Neural progenitor cell (in vitro differentiated cells): ENCODE results near the gene RNF157. TPM values are rescaled to one million over a fixed set of nuclear protein-coding genes. Genes with fewer than 3 reads are reported as not detected.
"Not testable (repeated sequence)": the region's sequence is repeated elsewhere in the genome, so short reads cannot be mapped to it uniquely, and the experiment has no call there.

ENCODE experiments used
- DNase-seq: peaks from one replicate; pipeline ENCODE4 v3.0.0-alpha.2; 2016; ENCODE audit warnings: low spot score
- H2AFZ ChIP-seq: fragments of 200-600 bp; sonication (generic); replicated peaks from 2 replicates; pipeline ENCODE4 v1.6.1; 2016; ENCODE audit warnings: antibody characterized with exemption
- H3F3A ChIP-seq: fragments of 200-600 bp; sonication (generic); 2 replicates; pipeline ENCODE4 v1.6.1; 2016; ENCODE audit warnings: antibody characterized with exemption, low read depth
- H3K27ac ChIP-seq: fragments of 200-600 bp; sonication (generic); 2 replicates; pipeline ENCODE4 v1.5.1; 2016; ENCODE audit warnings: mild to moderate bottlenecking
- H3K27me3 ChIP-seq: fragments of 200-600 bp; sonication (generic); 2 replicates; pipeline ENCODE4 v1.6.1; 2016; ENCODE audit warnings: mild to moderate bottlenecking, moderate library complexity
- H3K36me3 ChIP-seq: fragments of 200-600 bp; sonication (generic); 2 replicates; pipeline ENCODE4 v1.5.1; 2016
- H3K4me1 ChIP-seq: fragments of 200-600 bp; sonication (generic); 2 replicates; pipeline ENCODE4 v1.6.1; 2016; ENCODE audit warnings: mixed run types
- H3K4me2 ChIP-seq: fragments of 200-600 bp; sonication (generic); 2 replicates; pipeline ENCODE4 v1.6.1; 2016
- H3K4me3 ChIP-seq: fragments of 200-600 bp; sonication (generic); 2 replicates; pipeline ENCODE4 v1.5.1; 2016
- H3K79me2 ChIP-seq: fragments of 200-600 bp; sonication (generic); 2 replicates; pipeline ENCODE4 v1.6.1; 2016; ENCODE audit warnings: low read depth
- H3K9ac ChIP-seq: fragments of 200-600 bp; sonication (generic); 2 replicates; pipeline ENCODE4 v1.6.1; 2016
- H3K9me3 ChIP-seq: fragments of 200-600 bp; sonication (generic); 2 replicates; pipeline ENCODE4 v1.5.1; 2016; ENCODE audit warnings: low read depth
- H4K20me1 ChIP-seq: fragments of 200-600 bp; sonication (generic); 2 replicates; pipeline ENCODE4 v1.6.1; 2016; ENCODE audit warnings: low read depth
- H3K27ac Mint-ChIP-seq: 3 replicates; pipeline ENCODE4 v1.8.0; 2021; ENCODE audit warnings: mixed read lengths
- H3K27me3 Mint-ChIP-seq: 2 replicates; pipeline ENCODE4 v1.8.0; 2022; ENCODE audit warnings: low read depth, mild to moderate bottlenecking, inconsistent platforms, moderate library complexity, mixed read lengths; ENCODE audit not compliant: insufficient read depth
- H3K36me3 Mint-ChIP-seq: 3 replicates; pipeline ENCODE4 v1.8.0; 2021; ENCODE audit warnings: mixed read lengths
- H3K4me1 Mint-ChIP-seq: 3 replicates; pipeline ENCODE4 v1.8.0; 2021; ENCODE audit warnings: mixed read lengths
- H3K4me3 Mint-ChIP-seq: 3 replicates; pipeline ENCODE4 v1.8.0; 2021; ENCODE audit warnings: mild to moderate bottlenecking, moderate library complexity, mixed read lengths
- H3K9me3 Mint-ChIP-seq: 3 replicates; pipeline ENCODE4 v1.8.0; 2020; ENCODE audit warnings: mixed read lengths
- EZH2 ChIP-seq: fragments of 200-600 bp; sonication (generic); IDR thresholded peaks from 2 replicates; pipeline ENCODE4 v1.6.1; 2017; ENCODE audit warnings: antibody characterized with exemption, mild to moderate bottlenecking, moderate library complexity
- EZH2phosphoT487 ChIP-seq: fragments of 200-600 bp; sonication (generic); IDR thresholded peaks from 2 replicates; pipeline ENCODE4 v1.6.1; 2017; ENCODE audit warnings: antibody characterized with exemption
- total RNA-seq: library from RNA; depleted of rRNA; stranded (reverse); fragments of >200 nt; gene quantifications from 2 replicates; pipeline ENCODE4 v1.2.3, GENCODE V29; 2015; ENCODE audit warnings: low replicate concordance
- TF ChIP-seq, protein P1 (sequence below): fragments of 200-600 bp; sonication (generic); IDR thresholded peaks from 2 replicates; pipeline ENCODE4 v1.5.1; 2017; ENCODE audit warnings: antibody characterized with exemption, mild to moderate bottlenecking

Gene RNF157
- total RNA-seq, 1 donor from 2014 or later = 21.0 TPM

DNA sequence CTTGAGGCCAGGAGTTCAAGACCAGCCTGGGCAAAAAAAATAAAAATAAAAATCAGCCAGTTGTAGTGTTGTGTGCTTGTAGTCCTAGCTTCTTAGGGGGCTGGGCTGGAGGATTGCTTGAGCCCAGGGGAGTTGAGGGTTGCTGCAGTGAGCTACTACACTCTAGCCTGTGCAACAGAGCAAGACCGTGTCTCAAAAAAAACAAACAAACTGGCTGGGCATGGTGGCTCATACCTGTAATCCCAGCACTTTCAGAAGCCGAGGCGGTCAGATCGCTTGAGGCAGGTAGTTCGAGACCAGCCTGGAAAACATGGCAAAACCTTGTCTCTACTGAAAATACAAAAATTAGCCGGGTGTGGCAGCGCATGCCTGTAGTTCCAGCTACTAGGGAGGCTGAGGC is 19.9 kb upstream of the RNF157 start:
- TF ChIP-seq, protein P1, sequence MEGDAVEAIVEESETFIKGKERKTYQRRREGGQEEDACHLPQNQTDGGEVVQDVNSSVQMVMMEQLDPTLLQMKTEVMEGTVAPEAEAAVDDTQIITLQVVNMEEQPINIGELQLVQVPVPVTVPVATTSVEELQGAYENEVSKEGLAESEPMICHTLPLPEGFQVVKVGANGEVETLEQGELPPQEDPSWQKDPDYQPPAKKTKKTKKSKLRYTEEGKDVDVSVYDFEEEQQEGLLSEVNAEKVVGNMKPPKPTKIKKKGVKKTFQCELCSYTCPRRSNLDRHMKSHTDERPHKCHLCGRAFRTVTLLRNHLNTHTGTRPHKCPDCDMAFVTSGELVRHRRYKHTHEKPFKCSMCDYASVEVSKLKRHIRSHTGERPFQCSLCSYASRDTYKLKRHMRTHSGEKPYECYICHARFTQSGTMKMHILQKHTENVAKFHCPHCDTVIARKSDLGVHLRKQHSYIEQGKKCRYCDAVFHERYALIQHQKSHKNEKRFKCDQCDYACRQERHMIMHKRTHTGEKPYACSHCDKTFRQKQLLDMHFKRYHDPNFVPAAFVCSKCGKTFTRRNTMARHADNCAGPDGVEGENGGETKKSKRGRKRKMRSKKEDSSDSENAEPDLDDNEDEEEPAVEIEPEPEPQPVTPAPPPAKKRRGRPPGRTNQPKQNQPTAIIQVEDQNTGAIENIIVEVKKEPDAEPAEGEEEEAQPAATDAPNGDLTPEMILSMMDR = no peak
- TF ChIP-seq EZH2phosphoT487 = no peak
- TF ChIP-seq EZH2 = no peak
- Histone ChIP-seq H4K20me1 (no peaks in the 10 kb centered on the region), H3K79me2 (no peaks in the 10 kb centered on the region), H3K36me3 (no peaks in the 10 kb centered on the region), H3K4me3 (no peak overlapping the region), H3K27me3 (no peaks in the 10 kb centered on the region), H3K27ac (no peak overlapping the region), H3K4me1 (peaks cover 19% of the 10 kb centered on the region), H3K4me2 (no peak overlapping the region), H2AFZ (no peak overlapping the region), H3F3A (peaks cover 22% of the 10 kb centered on the region), H3K9me3 (no peaks in the 10 kb centered on the region), H3K9ac (no peak overlapping the region)
- H3K4me1 Mint-ChIP-seq = peaks cover 36% of the 10 kb centered on the region
- H3K36me3 Mint-ChIP-seq = no peaks in the 10 kb centered on the region
- no peak overlapping the region for H3K4me3 Mint-ChIP-seq
- peaks cover 10% of the 10 kb centered on the region for H3K27me3 Mint-ChIP-seq
- DNase-seq = no peak
- H3K9me3 Mint-ChIP-seq = no peaks in the 10 kb centered on the region
- H3K27ac Mint-ChIP-seq = no peak overlapping the region

DNA sequence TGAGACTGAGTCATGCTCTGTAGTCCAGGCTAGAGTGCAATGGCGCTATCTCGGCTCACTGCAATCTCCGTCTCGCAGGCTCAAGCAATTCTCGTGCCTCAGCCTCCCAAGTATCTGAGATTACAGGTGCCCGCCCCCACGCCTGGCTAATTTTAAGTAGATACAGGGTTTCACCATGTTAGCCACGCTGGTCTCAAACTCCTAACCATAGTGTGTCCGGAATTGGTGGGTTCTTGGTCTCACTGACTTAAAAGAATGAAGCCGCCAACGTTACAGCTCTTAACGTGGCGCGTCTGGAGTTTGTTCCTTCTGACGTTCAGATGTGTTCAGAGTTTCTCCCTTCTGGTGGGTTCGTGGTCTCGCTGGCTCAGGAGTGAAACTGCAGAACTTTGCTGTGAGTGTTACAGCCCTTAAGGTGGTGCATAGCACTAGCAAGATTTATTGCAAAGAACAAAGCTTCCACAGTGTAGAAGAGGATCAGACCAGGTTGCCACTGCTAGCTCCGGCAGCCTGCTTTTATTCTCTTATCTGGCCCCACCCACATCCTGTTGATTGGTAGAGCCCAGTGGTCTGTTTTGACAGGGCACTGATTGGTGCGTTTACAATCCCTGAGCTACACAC is 16.2 kb upstream of the RNF157 start:
- H3K9me3 ChIP-seq, H3K27ac ChIP-seq, H3K4me3 ChIP-seq, H3K79me2 ChIP-seq, H3K4me2 ChIP-seq, H3K36me3 Mint-ChIP-seq, H3K9me3 Mint-ChIP-seq, H3K4me3 Mint-ChIP-seq, H2AFZ ChIP-seq, H3K9ac ChIP-seq, H4K20me1 ChIP-seq, DNase-seq, H3K27ac Mint-ChIP-seq, H3K27me3 ChIP-seq, H3K36me3 ChIP-seq, H3K27me3 Mint-ChIP-seq: not testable (repeated sequence)
- peaks cover 16% of the 10 kb centered on the region for H3K4me1 ChIP-seq
- H3F3A ChIP-seq = peaks cover 16% of the 10 kb centered on the region
- H3K4me1 Mint-ChIP-seq = peaks cover 14% of the 10 kb centered on the region

DNA sequence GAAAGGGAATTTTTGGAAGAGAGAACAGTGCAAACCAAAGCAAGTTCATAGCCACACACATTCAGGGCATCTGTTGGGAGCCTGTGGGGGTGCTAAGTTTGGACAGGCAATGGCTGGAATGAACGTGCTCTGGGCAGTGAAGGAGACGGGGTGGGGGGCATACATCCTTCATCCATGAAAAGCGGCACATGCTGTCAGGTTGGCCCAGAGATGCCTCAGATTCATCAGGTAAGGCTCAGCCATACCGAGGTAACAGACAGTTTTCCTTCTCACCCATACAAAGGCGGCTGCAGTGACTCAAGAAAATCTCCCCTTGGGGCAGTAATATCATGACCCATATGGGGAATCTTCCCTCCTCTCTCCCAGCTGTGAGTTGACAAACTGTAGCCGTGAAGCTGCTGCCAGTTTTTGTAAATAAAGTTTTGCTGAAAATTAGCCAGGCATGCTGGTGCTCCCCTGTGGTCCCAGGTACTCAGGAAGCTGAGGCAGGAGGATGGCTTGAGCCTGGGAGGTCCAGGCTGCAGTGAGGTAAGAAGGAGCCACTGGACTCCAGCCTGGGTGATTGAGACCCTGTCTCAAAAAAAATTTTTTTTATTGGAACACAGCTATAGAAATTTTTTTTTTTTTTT is 15.6 kb upstream of the RNF157 start:
- H3K4me1 ChIP-seq = peaks cover 15% of the 10 kb centered on the region
- H4K20me1 ChIP-seq = no peaks in the 10 kb centered on the region
- H3K27me3 ChIP-seq = no peaks in the 10 kb centered on the region
- H3K9ac ChIP-seq = no peak overlapping the region
- Mint-ChIP-seq H3K27me3 (peaks cover 7% of the 10 kb centered on the region), H3K4me3 (no peak overlapping the region), H3K36me3 (no peaks in the 10 kb centered on the region), H3K27ac (no peak overlapping the region), H3K4me1 (peaks cover 13% of the 10 kb centered on the region), H3K9me3 (no peaks in the 10 kb centered on the region)
- no peak overlapping the region for H2AFZ ChIP-seq
- peaks cover 16% of the 10 kb centered on the region for H3F3A ChIP-seq
- H3K9me3 ChIP-seq = no peaks in the 10 kb centered on the region
- no peak overlapping the region for H3K4me2 ChIP-seq
- no peak for DNase-seq
- H3K27ac ChIP-seq = no peak overlapping the region
- no peaks in the 10 kb centered on the region for H3K79me2 ChIP-seq
- no peak overlapping the region for H3K4me3 ChIP-seq
- no peak for TF ChIP-seq EZH2
- H3K36me3 ChIP-seq = no peaks in the 10 kb centered on the region

DNA sequence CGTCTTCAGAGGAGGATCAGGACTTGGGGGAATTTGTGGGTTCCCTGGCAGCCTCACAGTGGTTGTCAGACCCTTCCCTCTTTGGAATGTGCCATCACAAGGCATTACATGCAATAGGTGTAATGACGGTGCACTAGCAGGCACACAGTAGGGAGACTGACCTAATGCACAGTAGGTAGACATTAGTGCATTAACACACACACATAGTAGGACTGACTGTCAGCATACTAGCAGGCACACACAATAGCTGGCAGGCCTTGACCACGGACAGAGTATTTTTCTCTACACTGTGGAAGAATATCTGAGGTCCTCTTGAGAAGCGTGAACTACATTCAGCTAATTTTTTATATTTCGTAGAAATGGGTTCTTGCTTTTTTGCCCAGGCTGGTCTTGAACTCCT is 14.0 kb upstream of the RNF157 start:
- no peak overlapping the region for H3K27ac ChIP-seq
- H3K4me2 ChIP-seq = no peak overlapping the region
- Mint-ChIP-seq H3K27ac (no peak overlapping the region), H3K36me3 (no peaks in the 10 kb centered on the region), H3K27me3 (peaks cover 7% of the 10 kb centered on the region), H3K9me3 (no peaks in the 10 kb centered on the region), H3K4me1 (peaks cover 6% of the 10 kb centered on the region), H3K4me3 (no peak overlapping the region)
- no peaks in the 10 kb centered on the region for H3K36me3 ChIP-seq
- no peaks in the 10 kb centered on the region for H4K20me1 ChIP-seq
- peaks cover 8% of the 10 kb centered on the region for H3F3A ChIP-seq
- no peak overlapping the region for H3K9ac ChIP-seq
- no peaks in the 10 kb centered on the region for H3K27me3 ChIP-seq
- H3K4me1 ChIP-seq = peaks cover 7% of the 10 kb centered on the region
- TF ChIP-seq EZH2phosphoT487 (no peak), EZH2 (no peak)
- TF ChIP-seq, protein P1 = no peak
- DNase-seq = no peak
- H3K9me3 ChIP-seq = no peaks in the 10 kb centered on the region
- H2AFZ ChIP-seq = no peak overlapping the region
- H3K4me3 ChIP-seq = no peak overlapping the region
- H3K79me2 ChIP-seq = no peaks in the 10 kb centered on the region
